H1 (cell line): ENCODE results near the gene ERICH2. TPM values are rescaled to one million over a fixed set of nuclear protein-coding genes. Genes with fewer than 3 reads are reported as not detected.

ENCODE experiments used
- CTCF ChIA-PET: fragments of 300-600 bp; sonication (Branson Sonifier 250); formaldehyde crosslinking; loops from one replicate; lab custom pipeline; 2021; ENCODE audit not compliant: partially characterized antibody; lab: Charles Lee
- POLR2A ChIA-PET: fragments of 300-600 bp; sonication (Branson Sonifier 250); formaldehyde crosslinking; loops from one replicate; lab custom pipeline; 2021; ENCODE audit warnings: inconsistent platforms; ENCODE audit not compliant: partially characterized antibody; lab: Charles Lee
- DNase-seq, 2 experiments: peaks; one replicate each; pipeline versions ENCODE4 v3.0.0 to v3.0.0-alpha.2; 2010 to 2022; ENCODE audit warnings: low spot score in 2 of 2, low read depth in 1 of 2, mixed read lengths in 1 of 2
- FAIRE-seq: peaks from 2 replicates; lab custom pipeline; 2011; peaks lifted over from hg19 to GRCh38; lab: Jason Lieb, UNC
- H2AFZ ChIP-seq: 2 replicates; pipeline ENCODE4 v1.8.1; 2012; ENCODE audit warnings: low read length, inconsistent platforms
- H2AK5ac ChIP-seq: 2 replicates; pipeline ENCODE4 v1.6.1; 2013; ENCODE audit warnings: low read depth, low read length
- H2BK120ac ChIP-seq: replicated peaks from 2 replicates; pipeline ENCODE3; 2013; ENCODE audit warnings: low read depth, low read length, inconsistent platforms
- H2BK12ac ChIP-seq: 2 replicates; pipeline ENCODE4 v1.6.1; 2013; ENCODE audit warnings: low read depth, low read length
- H2BK15ac ChIP-seq: 2 replicates; pipeline ENCODE4 v1.6.1; 2013; ENCODE audit warnings: low read length
- H2BK20ac ChIP-seq: 2 replicates; pipeline ENCODE4 v1.6.1; 2013; ENCODE audit warnings: low read length
- H2BK5ac ChIP-seq: 2 replicates; pipeline ENCODE4 v1.6.1; 2013; ENCODE audit warnings: low read depth, low read length
- H3K14ac ChIP-seq: 2 replicates; pipeline ENCODE4 v1.6.1; 2013; ENCODE audit warnings: inconsistent platforms; ENCODE audit not compliant: insufficient read length
- H3K18ac ChIP-seq: 2 replicates; pipeline ENCODE4 v1.6.1; 2013; ENCODE audit warnings: low read length; ENCODE audit errors: extremely low read depth
- H3K23ac ChIP-seq: 2 replicates; pipeline ENCODE4 v1.6.1; 2013; ENCODE audit warnings: inconsistent platforms; ENCODE audit not compliant: insufficient read length
- H3K23me2 ChIP-seq: 2 replicates; pipeline ENCODE4 v1.6.1; 2013; ENCODE audit warnings: low read depth, low read length
- H3K27ac ChIP-seq: 2 replicates; pipeline ENCODE4 v1.6.1; 2011; ENCODE audit warnings: low read depth, low read length, inconsistent platforms
- H3K27me3 ChIP-seq, 4 experiments: replicated peaks in 1 of 4; 1 replicate in 1 of 4; 2 replicates in 3 of 4; pipeline versions ENCODE4 v1.6.1 to v1.8.1; 2011 to 2013; ENCODE audit warnings: low read length in 3 of 4, mild to moderate bottlenecking in 3 of 4, inconsistent platforms in 2 of 4, mixed read lengths in 2 of 4, moderate library complexity in 1 of 4; ENCODE audit not compliant: control insufficient read depth in 3 of 4, insufficient read depth in 3 of 4; ENCODE audit errors: extremely low read depth in 1 of 4
- H3K36me3 ChIP-seq, 4 experiments: 2 replicates each; pipeline versions ENCODE4 v1.6.1 to v1.8.1; 2011 to 2013; ENCODE audit warnings: mild to moderate bottlenecking in 4 of 4, low read length in 3 of 4, moderate library complexity in 2 of 4, control low read depth in 1 of 4, inconsistent platforms in 1 of 4; ENCODE audit not compliant: insufficient read depth in 4 of 4, control insufficient read depth in 2 of 4
- H3K4ac ChIP-seq: replicated peaks from 2 replicates; pipeline ENCODE3; 2013; ENCODE audit warnings: low read length, low read depth, mixed read lengths, inconsistent platforms; ENCODE audit not compliant: insufficient read length
- H3K4me1 ChIP-seq, 4 experiments: replicated peaks in 1 of 4; 1 replicate in 1 of 4; 2 replicates in 3 of 4; pipeline versions ENCODE4 v1.6.1 to v1.8.1; 2011 to 2013; ENCODE audit warnings: low read length in 3 of 4, inconsistent platforms in 2 of 4, mixed read lengths in 1 of 4; ENCODE audit not compliant: insufficient read depth in 4 of 4, control insufficient read depth in 3 of 4
- H3K4me2 ChIP-seq, 2 experiments: 2 replicates each; pipeline versions ENCODE4 v1.6.1 to v1.8.1; 2011 to 2013; ENCODE audit warnings: low read depth in 2 of 2, low read length in 2 of 2, control low read depth in 1 of 2, inconsistent platforms in 1 of 2, mild to moderate bottlenecking in 1 of 2; ENCODE audit not compliant: insufficient read depth in 1 of 2
- H3K4me3 ChIP-seq, 4 experiments: fragments of 200-600, 300-600 bp in 1 of 4; sonication (generic), shearing (Covaris generic), sonication (Bioruptor Twin) in 1 of 4; 2 replicates each; pipeline versions ENCODE4 v1.5.1 to v1.8.1; 2011 to 2016; ENCODE audit warnings: low read length in 4 of 4, low read depth in 3 of 4, control low read depth in 2 of 4, inconsistent platforms in 2 of 4, mild to moderate bottlenecking in 2 of 4, mixed read lengths in 1 of 4, moderate library complexity in 1 of 4; ENCODE audit not compliant: insufficient read depth in 2 of 4; ENCODE audit errors: extremely low read depth in 1 of 4
- H3K56ac ChIP-seq: replicated peaks from 2 replicates; pipeline ENCODE3; 2013; ENCODE audit warnings: low read depth, mild to moderate bottlenecking, mixed read lengths, low read length, inconsistent platforms; ENCODE audit not compliant: insufficient read length
- H3K79me1 ChIP-seq: 2 replicates; pipeline ENCODE4 v1.6.1; 2013; ENCODE audit warnings: low read depth, low read length, control low read depth
- H3K79me2 ChIP-seq, 2 experiments: 2 replicates each; pipeline versions ENCODE4 v1.6.1 to v1.8.1; 2012 to 2013; ENCODE audit warnings: low read length in 2 of 2, mild to moderate bottlenecking in 2 of 2, inconsistent platforms in 1 of 2; ENCODE audit not compliant: insufficient read depth in 2 of 2, control insufficient read depth in 1 of 2
- H3K9ac ChIP-seq, 4 experiments: replicated peaks in 1 of 4; 1 replicate in 1 of 4; 2 replicates in 3 of 4; pipeline versions ENCODE4 v1.6.1 to v1.8.1; 2011 to 2013; ENCODE audit warnings: low read depth in 3 of 4, low read length in 3 of 4, control low read depth in 2 of 4, mild to moderate bottlenecking in 2 of 4, moderate library complexity in 2 of 4, inconsistent platforms in 1 of 4; ENCODE audit errors: extremely low read depth in 1 of 4
- H3K9me3 ChIP-seq, 2 experiments: 2 replicates each; pipeline versions ENCODE4 v1.6.1 to v1.8.1; 2012 to 2013; ENCODE audit warnings: mild to moderate bottlenecking in 2 of 2, moderate library complexity in 2 of 2, control low read depth in 1 of 2, inconsistent platforms in 1 of 2, low read depth in 1 of 2, low read length in 1 of 2, mixed read lengths in 1 of 2; ENCODE audit not compliant: insufficient read depth in 2 of 2
- H4K20me1 ChIP-seq, 2 experiments: replicated peaks in 1 of 2; 2 replicates each; pipeline versions ENCODE3 to v1.8.1; 2011 to 2013; ENCODE audit warnings: inconsistent platforms in 2 of 2, low read length in 2 of 2, mild to moderate bottlenecking in 1 of 2; ENCODE audit not compliant: insufficient read depth in 2 of 2, control insufficient read depth in 1 of 2
- H4K5ac ChIP-seq: 2 replicates; pipeline ENCODE4 v1.6.1; 2013; ENCODE audit warnings: low read length, low read depth, mixed read lengths, inconsistent platforms; ENCODE audit not compliant: insufficient read length
- H4K8ac ChIP-seq: 2 replicates; pipeline ENCODE4 v1.8.0; 2013; ENCODE audit warnings: mild to moderate bottlenecking, moderate library complexity, low read length, inconsistent platforms; ENCODE audit not compliant: insufficient read depth; ENCODE audit errors: extremely low read depth
- H4K91ac ChIP-seq: replicated peaks from 2 replicates; pipeline ENCODE3; 2013; ENCODE audit warnings: low read length, mixed read lengths, inconsistent platforms; ENCODE audit not compliant: insufficient read length
- CREB1 ChIP-seq: IDR thresholded peaks from 2 replicates; pipeline ENCODE4 v1.6.1; 2012; ENCODE audit warnings: inconsistent platforms
- FOSL1 ChIP-seq: IDR thresholded peaks from 2 replicates; pipeline ENCODE4 v1.6.1; 2011; ENCODE audit warnings: mild to moderate bottlenecking, low read depth, low read length, moderate library complexity; ENCODE audit not compliant: insufficient read depth
- JUND ChIP-seq: IDR thresholded peaks from 2 replicates; pipeline ENCODE4 v1.6.1; 2011; ENCODE audit warnings: mild to moderate bottlenecking, improper control_type of control experiment, low read length
- POU5F1 ChIP-seq: IDR thresholded peaks from 2 replicates; pipeline ENCODE4 v1.6.1; 2011; ENCODE audit warnings: low read depth, mild to moderate bottlenecking, low read length, moderate library complexity
- SP2 ChIP-seq: IDR thresholded peaks from 2 replicates; pipeline ENCODE4 v1.6.1; 2012; ENCODE audit warnings: mild to moderate bottlenecking, low read length, inconsistent platforms
- TAF1 ChIP-seq: IDR thresholded peaks from 2 replicates; pipeline ENCODE4 v1.6.1; 2011; ENCODE audit warnings: mild to moderate bottlenecking, low read depth, low read length
- TCF12 ChIP-seq: IDR thresholded peaks from 2 replicates; pipeline ENCODE4 v1.6.1; 2011; ENCODE audit warnings: low read depth, mild to moderate bottlenecking, low read length
- TEAD4 ChIP-seq: IDR thresholded peaks from 2 replicates; pipeline ENCODE4 v1.6.1; 2012; ENCODE audit warnings: low read depth, low read length, inconsistent platforms, mixed read lengths
- polyA plus RNA-seq, 7 experiments: library from polyadenylated mRNA; depleted of rRNA in 3 of 7; stranded (reverse) in 5 of 7; unstranded in 2 of 7; fragments of >200 nt in 5 of 7; fragments of 200-250 nt in 2 of 7; gene quantifications; 1 replicate in 5 of 7; 2 replicates in 1 of 7; 4 replicates in 1 of 7; pipeline versions ENCODE4 v1.2.1 to v1.2.3, GENCODE V29; 2011 to 2013; ENCODE audit warnings: missing spikeins in 2 of 7, mixed read lengths in 2 of 7
- total RNA-seq: library from RNA; stranded (reverse); fragmentation: NEBNext Ultra II Directional; extraction: Animal tissue kit (Norgen Biotek cat#: 25700); gene quantifications from 2 replicates; pipeline ENCODE4 v1.2.1, GENCODE V29; 2021

The ERICH2 gene
- total and polyA plus RNA-seq, 2 of the 8 experiments (the other 6 are each of a cell fraction or from before 2014, with no cell fraction given): 0.20 to 2.1 TPM

- Histone ChIP-seq H3K4me1 (no peaks in the 10 kb centered on the region), H3K14ac (no peak overlapping the region), H3K27me3 (peaks cover 0 to 2% (median 0%) of the 10 kb centered on the region in 4 experiments; a peak in 1 of 7 replicates), H3K23ac (no peak overlapping the region), H3K4ac (no peak overlapping the region), H3K4me3 (no peak overlapping the region), H2BK5ac (no peak overlapping the region), H3K79me2 (no peaks in the 10 kb centered on the region), H2BK15ac (no peak overlapping the region), H2AFZ (no peak overlapping the region), H4K20me1 (no peaks in the 10 kb centered on the region), H4K5ac (no peak overlapping the region), H3K9me3 (no peaks in the 10 kb centered on the region), H3K18ac (no peak overlapping the region), H3K23me2 (no peaks in the 10 kb centered on the region), H3K4me2 (no peak overlapping the region), H3K9ac (no peak overlapping the region), H3K56ac (no peak overlapping the region), H4K8ac (no peak overlapping the region), H3K79me1 (no peaks in the 10 kb centered on the region), H4K91ac (no peak overlapping the region), H2BK20ac (no peak overlapping the region), H3K27ac (no peak overlapping the region), H2BK12ac (no peak overlapping the region), H2BK120ac (no peak overlapping the region), H3K36me3 (no peaks in the 10 kb centered on the region), H2AK5ac (no peak overlapping the region)
- DNase-seq (no peak), FAIRE-seq (no peak)
- no peak for TF ChIP-seq FOSL1
- no peak for TF ChIP-seq SP2
- TF ChIP-seq CREB1: no peak
- TF ChIP-seq TCF12: no peak
- TF ChIP-seq JUND: no peak
- TF ChIP-seq POU5F1: no peak
- no peak for TF ChIP-seq TEAD4
- TF ChIP-seq TAF1: no peak
- CTCF ChIA-PET: interaction anchor here (0.5 to 9.4 kb wide), 14 partner anchors 11 to 579 kb away, joined by 3 to 94 read pairs (median 6); no protein-coding TSS in a partner anchor
- POLR2A ChIA-PET: interaction anchor here (0.5 to 1.0 kb wide), 2 partner anchors 8 to 16 kb away, joined by 3 read pairs; no protein-coding TSS in a partner anchor
Observed at GRCh38 chr2:170846314-170846713, 76.1 kb downstream of the ERICH2 start.
